GM18870 (cell line): ENCODE results near the gene CHURC1.
"Not testable (repeated sequence)": the region's sequence is repeated elsewhere in the genome, so short reads cannot be mapped to it uniquely, and the experiment has no call there.

ENCODE experiments used
- ATAC-seq: cut with Tn5 transposase; IDR thresholded peaks from one replicate; pipeline ENCODE4 v1.9.1; 2021; ENCODE audit warnings: moderate library complexity; ENCODE audit not compliant: unreplicated experiment

The CHURC1 gene

DNA sequence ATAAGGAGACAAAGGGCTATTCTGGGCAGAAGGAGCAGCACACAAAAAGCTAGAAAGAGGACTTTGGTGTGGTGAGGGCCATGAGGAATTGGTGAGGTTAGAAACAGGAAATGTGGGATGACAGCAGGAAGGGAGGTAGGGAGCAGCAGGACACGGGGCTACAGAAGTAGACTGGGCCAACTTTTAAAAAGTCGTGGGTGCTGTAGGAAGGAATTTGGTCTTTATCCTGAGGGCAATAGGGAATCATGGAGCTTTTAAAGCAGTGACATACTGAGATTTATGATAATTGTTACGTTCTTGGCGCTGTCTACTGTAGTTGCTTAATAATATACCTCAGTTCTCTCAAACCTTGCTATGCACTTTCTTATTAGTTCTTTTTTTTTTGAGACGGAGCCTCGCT is 8.2 kb upstream of the CHURC1 start:
- ATAC-seq: no peak

DNA sequence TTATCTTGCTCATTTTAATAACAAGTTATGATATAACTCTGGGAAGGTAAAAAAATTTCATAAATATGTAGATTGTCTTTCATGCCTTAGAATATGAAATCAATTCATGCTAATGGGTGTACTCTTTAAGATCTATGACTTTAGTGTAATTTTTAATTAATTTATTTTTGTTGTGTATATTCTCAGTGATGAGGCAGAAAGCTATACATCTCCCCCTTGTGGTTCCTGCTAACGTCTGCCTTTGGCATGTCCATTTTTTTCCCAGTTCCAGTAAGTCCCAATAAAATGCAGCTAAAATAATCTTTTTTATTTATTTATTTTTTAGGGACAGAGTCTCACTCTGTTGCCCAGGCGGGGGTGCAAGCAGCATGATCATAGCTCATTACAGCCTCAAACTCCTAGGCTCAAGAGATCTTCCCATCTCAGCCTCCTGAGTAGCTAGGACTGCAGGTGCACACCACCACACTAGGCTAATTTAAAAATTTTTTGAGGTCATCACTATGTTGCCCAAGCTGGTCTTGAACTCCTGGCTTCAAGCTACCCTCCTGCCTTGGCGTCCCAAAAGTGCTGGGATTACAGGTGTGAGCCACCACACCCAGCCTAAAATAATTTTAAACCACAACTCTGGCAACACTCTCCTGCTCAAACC is 3.3 kb upstream of the CHURC1 start:
- no peak for ATAC-seq

DNA sequence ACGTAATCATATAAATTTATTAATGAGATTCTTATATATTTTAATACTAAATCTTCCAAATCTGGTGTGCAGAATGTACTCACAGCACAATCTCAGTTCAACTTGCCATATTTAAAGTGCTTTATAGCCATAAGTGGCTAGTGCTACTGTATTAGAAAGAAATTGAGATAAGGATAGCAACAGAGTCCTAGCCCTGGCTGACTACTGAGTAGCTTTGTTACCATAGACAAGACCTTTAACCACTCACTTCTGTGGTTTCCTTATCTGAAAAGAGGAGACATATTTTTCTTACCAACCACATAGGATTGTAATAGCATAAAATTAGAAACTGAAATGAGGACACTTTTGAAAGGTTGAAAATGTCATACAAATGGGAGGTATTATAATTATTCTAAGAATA is 2.0 kb upstream of the CHURC1 start:
- ATAC-seq: no peak

DNA sequence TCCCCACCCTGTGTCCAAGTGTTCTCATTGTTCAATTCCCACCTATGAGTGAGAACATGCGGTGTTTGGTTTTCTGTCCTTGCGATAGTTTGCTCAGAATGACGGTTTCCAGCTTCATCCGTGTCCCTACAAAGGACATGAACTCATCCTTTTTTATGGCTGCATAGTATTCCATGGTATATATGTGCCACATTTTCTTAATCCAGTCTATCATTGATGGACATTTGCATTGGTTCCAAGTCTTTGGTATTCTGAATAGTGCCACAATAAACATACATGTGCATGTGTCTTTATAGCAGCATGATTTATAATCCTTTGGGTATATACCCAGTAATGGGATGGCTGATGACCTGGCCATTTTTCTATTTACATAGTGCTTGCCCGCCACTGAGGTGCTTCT is 778 bp upstream of the CHURC1 start:
- ATAC-seq: not testable (repeated sequence)

DNA sequence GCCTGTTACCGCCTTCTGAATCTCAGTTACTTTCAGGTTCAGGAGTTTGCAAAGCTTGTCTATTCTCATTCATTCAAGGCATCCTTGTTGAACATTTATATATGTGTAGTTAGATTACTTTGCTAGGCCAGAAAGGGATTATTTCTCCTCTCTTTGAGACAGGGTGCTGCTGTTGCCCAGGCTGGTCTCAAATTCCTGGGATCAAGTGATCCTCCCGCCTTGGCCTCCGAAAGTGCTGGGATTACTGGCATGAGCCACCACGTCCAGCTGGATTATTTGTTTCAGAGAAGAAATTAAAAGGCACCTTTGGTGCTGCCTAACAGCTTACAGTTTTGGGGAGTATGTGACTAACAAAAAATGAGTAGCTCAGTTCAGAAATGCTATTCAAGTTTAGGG is 772 bp downstream of the CHURC1 start:
- no peak for ATAC-seq

DNA sequence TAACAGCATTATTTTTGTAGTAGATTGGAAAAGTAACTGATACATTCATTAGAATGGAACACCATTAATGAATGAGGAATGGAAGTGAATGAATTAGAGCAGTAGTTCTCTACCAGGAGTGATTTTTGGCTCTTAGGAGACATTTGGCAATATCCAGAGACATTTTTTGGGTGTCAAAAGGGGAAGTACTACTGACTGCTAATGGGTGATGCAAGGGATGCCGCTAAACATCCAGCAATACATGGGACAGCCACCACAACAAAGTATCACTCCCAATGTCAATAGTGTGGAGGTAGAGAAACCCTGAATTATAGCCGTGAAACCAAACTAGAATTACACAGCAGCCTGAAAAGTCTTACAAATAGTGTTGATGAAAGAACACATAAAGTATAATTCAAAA is 1.5 kb downstream of the CHURC1 start:
- ATAC-seq: no peak

DNA sequence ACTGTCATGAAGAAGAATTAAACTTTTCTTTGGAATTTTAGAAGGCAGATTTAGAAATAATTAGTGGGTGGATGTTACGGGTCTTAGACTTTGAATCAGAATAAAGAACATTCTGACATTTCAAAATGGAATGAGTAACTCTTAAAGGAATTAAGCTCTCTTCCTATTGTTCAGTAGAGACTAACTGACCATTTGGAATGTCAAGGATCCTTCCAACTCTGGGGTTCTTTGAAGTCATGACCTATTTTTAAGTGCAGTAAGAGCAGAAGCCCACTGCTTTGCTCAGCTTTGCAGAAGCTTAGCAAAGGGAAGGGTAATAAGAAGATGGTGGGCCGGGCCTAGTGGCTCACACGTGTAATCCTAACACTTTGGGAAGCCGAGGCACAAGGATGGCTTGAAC is 4.0 kb downstream of the CHURC1 start:
- ATAC-seq: no peak

DNA sequence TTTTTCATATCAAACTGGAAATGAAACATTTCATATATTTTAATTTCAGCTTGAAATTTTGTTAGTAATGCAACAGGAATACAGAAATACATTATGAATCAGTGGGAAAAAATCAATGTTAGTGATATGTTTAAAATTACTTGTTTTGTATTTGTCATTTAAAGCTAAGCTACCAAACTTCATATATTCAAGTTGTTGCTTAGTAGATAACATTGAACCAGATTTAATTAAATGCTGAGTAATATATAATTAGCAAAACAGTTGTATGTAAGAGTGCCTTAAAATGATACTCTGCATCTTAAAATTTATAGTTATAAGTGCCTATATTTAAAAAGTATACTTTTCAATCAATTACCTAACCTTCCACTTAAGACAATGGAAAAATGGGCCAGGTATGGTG is 5.0 kb downstream of the CHURC1 start:
- no peak for ATAC-seq

DNA sequence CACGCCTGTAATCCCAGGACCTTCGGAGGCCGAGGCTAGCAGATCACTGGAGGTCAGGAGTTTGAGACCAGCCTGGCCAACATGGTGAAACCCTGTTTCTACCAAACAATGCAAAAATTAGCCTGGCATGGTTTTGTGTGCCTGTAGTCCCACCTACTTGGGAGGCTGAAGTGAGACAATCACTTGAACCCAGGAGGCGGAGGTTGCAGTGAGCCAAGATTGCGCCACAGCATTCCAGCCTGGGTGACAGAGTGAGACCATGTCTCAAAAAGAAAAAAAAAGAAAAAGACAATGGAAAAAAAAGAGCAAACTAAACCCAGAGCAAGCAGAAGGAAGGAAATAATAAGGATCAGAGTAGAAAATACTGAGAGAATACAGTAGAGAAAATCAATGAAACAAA is 5.4 kb downstream of the CHURC1 start:
- ATAC-seq: no peak

DNA sequence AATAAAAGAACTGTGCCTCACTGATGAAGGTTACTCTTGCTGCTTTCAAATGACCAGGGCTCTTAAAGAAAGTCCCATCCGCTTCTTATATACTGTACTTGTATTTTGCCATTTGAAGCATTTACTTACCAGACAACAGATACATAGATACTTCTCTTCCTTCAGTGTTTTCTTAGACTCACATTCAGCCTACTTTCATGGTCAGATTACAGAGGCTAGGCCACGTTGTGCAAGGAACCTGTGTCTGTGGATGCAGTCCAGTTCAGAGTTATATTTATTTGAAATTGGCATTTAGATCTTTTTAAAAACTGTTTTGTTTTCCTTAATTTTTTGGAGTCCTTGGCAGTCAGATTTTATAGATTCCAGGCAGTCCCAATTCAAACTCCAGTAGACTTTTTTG is 6.2 kb downstream of the CHURC1 start:
- no peak for ATAC-seq

DNA sequence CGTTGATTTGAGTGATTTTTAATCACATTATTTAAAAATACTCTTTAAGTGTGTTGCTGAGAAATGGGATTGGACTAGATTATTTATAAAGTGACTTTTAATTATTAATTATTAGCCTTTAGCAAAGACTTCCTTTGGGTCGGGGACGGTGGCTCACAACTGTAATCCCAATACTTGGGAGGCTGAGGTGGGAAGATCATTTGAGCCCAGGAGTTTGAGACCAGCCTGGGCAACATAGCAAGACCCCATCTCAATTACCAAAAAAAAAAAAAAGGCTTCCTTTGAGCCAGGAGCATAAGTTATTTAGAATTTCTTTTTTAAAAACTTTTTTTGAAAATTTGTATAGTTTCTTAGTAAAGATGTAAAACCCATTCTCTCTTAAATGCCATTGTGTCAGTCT is 8.8 kb downstream of the CHURC1 start:
- no peak for ATAC-seq

DNA sequence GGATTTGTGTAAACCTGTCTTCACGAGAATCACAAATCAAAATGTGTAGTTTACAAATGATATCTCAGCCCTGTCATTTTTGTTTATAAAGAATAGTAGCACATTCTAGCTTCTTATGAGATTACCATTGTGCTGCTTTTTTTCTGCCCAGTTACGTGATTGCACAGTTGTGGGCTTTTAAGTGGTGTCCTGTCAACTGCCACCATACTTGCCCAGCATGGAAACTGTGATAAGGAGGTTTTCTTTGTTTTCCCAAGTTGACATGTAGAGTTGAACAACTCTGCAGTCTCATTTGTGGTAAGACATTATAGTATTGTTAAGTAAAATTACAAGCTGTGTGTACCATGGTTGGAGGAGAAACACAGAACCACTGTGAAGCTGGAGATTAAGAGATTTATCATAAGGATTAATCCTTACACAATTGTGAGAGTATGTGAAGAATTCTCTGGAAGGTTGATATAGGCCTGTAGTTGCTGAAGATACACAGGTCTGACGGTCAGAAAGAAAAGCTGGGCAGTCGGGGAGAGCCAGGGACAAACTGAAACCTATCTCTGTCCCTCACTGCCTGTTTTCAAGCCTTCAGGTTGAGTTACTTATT is 12.2 kb downstream of the CHURC1 start:
- no peak for ATAC-seq

DNA sequence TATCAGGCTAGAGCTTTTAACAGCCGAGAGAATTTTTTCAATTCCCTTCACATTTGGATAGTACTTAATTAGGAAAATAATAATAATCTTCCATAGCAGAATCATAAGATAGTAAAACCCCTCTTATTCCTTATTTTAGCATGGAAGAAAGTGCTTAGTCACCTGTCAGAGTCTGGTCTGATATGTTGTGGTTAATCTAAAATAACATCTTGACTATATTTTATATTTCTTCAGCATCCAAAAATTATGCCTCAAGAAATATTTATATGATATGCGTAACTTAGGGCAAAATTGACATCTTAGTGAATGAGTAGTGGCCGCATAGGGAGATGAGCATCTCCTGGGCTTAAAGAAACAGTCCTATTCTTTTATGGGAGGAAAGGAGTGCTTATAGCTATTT is 12.8 kb downstream of the CHURC1 start:
- ATAC-seq: no peak

DNA sequence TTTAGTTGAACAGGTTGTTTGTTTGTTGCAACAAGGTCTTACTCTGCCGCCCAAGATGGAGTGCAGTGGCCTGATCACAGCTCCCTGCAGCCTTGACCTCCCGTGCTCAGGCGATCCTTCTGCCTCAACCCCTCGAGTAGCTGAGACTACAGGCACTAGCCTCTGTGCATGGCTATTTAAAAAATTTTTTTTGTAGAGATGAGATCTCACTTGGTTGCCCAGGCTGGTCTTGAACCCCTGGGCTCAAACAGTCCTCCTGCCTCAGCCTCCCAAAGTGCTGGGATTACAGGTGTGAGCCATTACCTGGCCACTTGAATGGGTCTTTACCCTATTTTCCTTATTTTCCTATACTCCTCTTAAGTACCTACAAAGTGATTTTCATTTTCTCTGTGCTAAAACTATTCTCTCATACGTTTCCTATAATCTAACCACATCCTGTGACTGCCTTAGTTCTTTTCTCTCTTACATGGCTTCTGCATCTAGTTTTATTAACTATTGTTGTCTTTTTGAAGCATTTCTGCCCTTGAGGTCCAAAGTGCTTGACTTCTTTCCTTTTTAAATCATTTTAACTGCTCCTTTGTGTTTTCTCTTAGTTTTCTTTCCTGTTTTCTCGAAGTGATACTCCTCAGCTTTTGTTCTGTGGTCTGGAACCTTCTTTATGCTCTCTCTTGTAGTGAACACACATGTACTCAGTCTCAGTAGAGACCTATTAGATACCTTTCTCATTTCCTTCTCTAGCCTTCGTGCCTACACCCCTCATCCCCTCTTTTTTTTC is 14.2 kb downstream of the CHURC1 start:
- peak; percentile 86 for ATAC-seq

DNA sequence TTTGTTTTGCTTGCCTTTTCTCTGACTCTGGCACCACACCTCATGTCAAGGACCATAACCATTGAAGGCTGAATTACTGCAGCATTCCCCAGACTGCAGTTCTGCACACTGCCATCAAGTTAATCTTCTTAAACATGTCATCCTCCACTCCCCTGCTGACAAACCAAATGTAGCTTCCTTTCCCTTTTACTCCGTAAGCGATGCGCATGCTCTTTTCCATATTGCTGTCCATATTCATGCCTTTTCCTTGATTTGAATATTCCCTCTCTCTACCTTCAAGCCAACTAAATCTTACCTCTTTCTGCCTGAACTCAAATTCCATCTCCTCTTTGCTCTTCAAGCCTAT is 14.7 kb downstream of the CHURC1 start:
- no peak for ATAC-seq

DNA sequence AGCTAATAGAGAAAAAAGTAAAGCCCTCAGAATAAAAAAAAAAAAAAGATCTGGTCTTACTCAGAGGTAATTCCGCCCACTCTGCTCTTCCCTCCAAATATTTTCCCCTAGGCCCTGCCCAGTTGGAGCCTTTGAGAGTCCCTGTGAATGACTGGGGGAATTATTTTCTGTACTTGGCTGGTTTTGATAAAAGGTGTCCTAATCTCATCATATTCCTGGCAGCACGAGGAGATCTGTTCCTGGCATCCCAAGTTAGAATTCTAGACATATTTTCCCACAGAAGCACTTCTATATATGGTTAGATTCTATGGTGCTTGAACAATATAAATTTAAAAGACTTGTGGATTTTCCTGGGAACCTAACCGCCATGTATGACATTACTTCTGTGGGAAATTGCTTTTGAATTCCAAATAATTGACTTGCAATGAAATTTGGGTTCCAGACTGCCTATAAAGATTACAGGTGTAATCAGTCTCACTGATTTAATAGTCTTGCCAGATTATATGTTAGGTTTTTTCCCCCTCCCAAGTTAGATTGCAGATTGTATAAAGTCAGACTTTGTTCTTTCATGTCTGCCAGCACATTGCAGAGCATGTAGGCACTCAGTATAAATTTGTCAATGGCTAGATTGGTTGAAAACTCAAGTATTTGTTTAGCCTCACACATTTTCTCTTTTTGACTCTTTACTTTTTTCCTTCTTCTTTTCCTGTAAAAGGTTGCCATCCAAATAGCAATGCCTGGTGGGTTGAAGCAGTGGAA is 16.0 kb downstream of the CHURC1 start:
- no peak for ATAC-seq

DNA sequence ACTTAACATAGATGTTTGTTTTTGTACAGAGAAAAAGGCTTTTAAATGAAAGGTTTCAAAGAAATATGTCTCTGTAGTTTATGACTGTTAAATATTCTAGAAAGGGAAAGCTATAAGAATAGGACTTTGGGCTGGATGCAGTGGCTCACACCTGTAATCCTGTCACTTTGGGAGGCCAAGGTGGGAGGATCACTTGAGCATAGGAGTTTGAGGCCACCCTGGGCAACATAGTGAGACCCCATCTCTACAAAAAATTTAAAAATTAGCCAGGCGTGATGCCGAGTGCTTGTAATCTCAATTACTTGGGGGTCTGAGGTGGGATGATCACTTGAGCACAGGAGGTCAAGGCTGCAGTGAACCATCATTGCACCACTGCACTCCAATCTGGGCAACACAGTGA is 16.9 kb downstream of the CHURC1 start:
- ATAC-seq: no peak

DNA sequence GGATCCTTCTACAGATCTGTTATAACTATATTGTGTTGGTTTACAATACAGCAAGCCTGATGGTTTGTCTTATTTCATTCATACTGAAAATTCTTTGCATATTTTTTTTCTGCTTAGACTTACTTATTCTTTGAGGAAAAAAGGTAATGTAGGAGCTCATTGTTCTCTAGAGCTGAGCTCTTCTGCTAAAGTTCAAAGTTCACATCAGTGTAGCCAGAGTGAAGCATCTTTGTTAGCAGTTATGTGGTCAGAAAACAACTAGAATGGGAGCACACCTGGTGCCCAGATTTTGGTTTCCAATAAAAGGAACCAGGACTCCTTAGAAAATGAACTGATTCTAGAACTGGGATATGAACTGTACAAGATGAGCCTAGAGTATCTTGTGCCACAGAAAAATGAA is 18.0 kb downstream of the CHURC1 start:
- ATAC-seq: no peak

DNA sequence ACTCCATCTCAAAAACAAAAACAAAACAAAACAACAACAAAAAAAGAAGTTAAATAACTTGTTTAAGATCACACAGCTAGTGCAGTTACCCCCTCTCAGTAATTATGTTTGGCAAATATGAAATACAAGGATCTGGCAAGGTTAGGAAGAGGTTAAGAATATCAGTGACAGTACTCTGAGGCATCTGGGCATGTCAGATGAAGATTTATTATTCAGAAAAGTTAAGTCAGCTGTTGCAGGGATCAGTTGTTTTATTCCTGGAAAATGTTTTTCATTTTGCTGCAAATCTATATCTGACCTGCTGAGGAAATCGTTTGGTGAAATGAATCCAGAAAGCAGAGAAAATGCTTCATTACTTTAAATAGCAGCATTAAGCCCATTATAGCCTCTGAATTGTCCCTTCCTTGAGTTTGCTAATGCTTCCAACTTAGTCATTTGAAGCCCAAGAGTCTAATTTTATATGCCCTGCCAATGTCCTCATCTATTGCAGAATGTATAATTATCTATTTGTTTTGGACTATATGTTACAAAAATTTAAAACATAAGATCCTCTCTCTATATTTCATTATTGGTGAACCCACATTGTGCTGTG is 20.2 kb downstream of the CHURC1 start:
- no peak for ATAC-seq

DNA sequence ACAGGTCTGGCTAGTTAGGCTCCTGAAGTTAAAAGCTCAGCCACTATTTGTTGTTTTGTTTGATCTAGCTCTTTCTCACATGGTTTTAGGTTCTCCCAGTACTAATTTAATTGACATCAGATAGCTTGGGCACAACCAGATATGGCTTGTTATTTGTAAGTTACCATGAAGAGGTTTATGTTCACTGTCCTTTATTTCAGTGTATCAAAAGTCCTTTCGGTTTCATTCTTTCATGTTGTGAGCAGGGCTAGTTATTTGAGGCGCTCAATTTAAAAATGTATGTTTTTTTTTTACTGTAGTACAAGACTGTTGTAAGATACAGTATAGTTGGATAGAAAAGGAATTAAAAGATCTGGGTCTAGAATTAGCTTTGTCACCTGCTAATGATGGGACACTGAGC is 21.3 kb downstream of the CHURC1 start:
- no peak for ATAC-seq

DNA sequence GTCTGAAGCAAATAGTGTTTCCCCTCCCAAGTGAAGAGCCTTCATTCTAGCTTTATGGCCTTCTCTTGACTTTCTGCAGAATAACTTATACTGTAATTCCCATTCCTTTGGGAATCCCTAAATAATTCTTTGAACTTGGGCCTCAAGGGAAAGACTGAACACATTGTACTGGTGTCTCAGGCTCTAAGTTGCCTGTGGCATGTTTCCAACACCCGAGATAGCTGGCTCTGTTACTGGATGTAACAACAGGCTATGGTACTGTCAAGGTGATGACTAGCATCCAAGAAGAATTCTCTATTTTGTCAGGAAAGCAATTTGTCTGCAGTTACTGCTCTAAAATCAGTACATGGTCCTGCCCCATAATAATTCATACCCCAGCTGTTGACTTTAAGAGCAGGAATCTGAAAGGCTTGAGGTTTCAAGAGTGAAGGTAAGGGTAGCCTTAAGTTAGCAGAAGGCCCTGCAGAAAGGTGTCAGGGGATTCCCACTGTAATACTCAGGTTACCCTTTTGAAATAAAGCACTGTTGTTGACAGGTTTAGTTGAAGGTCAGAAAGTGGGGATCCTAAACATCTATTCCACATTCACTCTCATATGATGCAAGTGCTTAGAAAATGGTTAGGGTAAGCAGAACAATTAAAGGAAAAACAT is 23.0 kb downstream of the CHURC1 start:
- no peak for ATAC-seq
